Activated naive CD8-positive, alpha-beta T cell treated with anti-CD3 and anti-CD28 coated beads, Interleukin-2, amount 50 U/mL, for 24 hours (primary cell): ENCODE results near the gene SLC27A1.
A peak's percentile ranks its signal among the peaks of the same experiment; 100 is the strongest.

Experiments
- ATAC-seq: fragments of 150-1000 bp; cut with Tn5 transposase; one replicate; pipeline ENCODE4 v1.10.0; 2021
- DNase-seq: peaks from one replicate; pipeline ENCODE4 v3.0.0; 2021
- H3K27ac Mint-ChIP-seq: one replicate; pipeline ENCODE4 v1.8.0; 2021; ENCODE audit warnings: mild to moderate bottlenecking, mixed read lengths
- H3K27me3 Mint-ChIP-seq: one replicate; pipeline ENCODE4 v1.8.0; 2021; ENCODE audit warnings: mixed read lengths
- H3K36me3 Mint-ChIP-seq: one replicate; pipeline ENCODE4 v1.8.0; 2021; ENCODE audit warnings: low read depth, mixed read lengths
- H3K4me1 Mint-ChIP-seq: one replicate; pipeline ENCODE4 v1.8.0; 2021; ENCODE audit warnings: mixed read lengths
- H3K4me3 Mint-ChIP-seq: one replicate; pipeline ENCODE4 v1.8.0; 2021; ENCODE audit warnings: mild to moderate bottlenecking, moderate library complexity, mixed read lengths
- H3K9me3 Mint-ChIP-seq: one replicate; pipeline ENCODE4 v1.8.0; 2021; ENCODE audit warnings: mixed read lengths

The SLC27A1 gene

GRCh38 chr19:17526922-17527321 is 56.6 kb downstream of the SLC27A1 start:
- Mint-ChIP-seq H3K27me3 (no peaks in the 10 kb centered on the region), H3K36me3 (peaks cover 3% of the 10 kb centered on the region), H3K4me3 (peak overlapping the region; percentile 32), H3K4me1 (peaks cover 49% of the 10 kb centered on the region), H3K27ac (no peak overlapping the region), H3K9me3 (peaks cover 5% of the 10 kb centered on the region)
- DNase-seq (peak; percentile 50), ATAC-seq (peak; percentile 41)

GRCh38 chr19:17527326-17527725 is 57.0 kb downstream of the SLC27A1 start:
- Mint-ChIP-seq H3K27ac (no peak overlapping the region), H3K4me1 (peaks cover 49% of the 10 kb centered on the region), H3K36me3 (peaks cover 3% of the 10 kb centered on the region), H3K4me3 (peak overlapping the region; percentile 32), H3K9me3 (peaks cover 5% of the 10 kb centered on the region), H3K27me3 (no peaks in the 10 kb centered on the region)
- ATAC-seq (no peak), DNase-seq (no peak)

DNA sequence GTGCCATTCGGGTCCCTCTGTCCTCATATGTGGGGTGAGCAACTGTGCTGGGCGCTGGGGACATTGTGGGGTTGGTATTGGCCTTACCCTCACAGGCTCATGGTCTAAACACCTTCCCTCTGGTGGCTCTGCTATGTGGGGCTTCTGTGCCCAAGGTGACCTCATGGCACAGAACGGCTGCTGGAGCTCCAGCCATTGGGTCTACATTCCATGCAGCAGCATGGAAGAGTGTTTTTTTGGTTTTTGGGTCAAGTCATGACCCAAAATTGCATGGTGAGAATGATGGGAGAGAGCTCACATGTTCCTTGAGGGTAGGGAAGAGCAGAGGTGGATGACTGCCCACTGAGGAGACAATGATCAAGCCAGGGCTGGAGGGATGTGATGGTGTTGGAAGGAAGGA is 58.3 kb downstream of the SLC27A1 start:
- Mint-ChIP-seq H3K27me3 (no peaks in the 10 kb centered on the region), H3K4me1 (peaks cover 36% of the 10 kb centered on the region), H3K9me3 (peaks cover 5% of the 10 kb centered on the region), H3K4me3 (no peak overlapping the region), H3K27ac (no peak overlapping the region), H3K36me3 (no peaks in the 10 kb centered on the region)
- ATAC-seq, result no peak
- no peak for DNase-seq

DNA sequence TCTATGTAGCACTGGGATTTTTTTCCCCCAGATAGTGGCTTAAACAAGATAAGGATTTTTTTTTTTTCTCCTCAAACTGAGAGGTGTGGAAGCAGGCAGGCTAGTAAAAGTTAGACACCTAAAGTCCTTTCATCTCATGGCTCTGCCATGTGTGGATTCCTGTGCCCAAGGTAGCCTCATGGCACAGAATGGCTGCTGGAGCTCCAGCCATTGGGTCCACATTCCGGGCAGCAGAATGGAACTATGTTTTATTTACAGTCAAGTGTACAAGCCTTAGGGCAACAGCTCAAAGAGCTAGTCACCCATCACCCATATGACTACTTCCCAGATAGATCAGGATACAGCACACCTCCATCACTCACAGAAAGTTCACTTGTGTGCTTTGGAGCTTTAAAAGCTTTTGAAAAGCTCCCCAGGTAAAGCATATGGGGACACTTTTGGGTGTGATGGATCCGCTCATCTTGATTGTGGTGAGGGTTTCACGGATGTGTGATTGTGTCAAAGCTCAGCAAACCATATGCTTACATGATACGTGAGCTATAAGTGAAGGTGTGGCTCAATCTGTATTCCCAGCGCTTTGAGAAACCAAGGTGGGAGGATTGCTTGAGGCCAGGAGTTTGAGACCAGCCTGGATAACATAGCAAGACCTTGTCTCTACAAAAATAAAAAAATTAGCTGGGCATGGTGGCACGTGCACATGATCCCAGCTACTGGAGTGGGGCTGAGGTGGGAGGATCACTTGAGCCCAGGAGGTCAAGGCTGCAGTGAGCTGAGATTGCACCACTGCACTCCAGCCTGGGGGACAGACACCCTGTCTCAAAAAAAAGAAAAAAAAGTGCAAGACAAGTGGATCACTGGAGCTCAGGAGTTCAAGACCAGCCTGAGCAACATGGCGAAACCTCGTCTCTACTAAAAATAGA is 59.2 kb downstream of the SLC27A1 start:
- no peak for DNase-seq
- peaks cover 29% of the 10 kb centered on the region for H3K4me1 Mint-ChIP-seq
- ATAC-seq, result no peak
- H3K27ac Mint-ChIP-seq, result no peak overlapping the region
- peaks cover 5% of the 10 kb centered on the region for H3K9me3 Mint-ChIP-seq
- H3K36me3 Mint-ChIP-seq, result no peaks in the 10 kb centered on the region
- H3K27me3 Mint-ChIP-seq, result no peaks in the 10 kb centered on the region
- H3K4me3 Mint-ChIP-seq, result no peak overlapping the region

DNA sequence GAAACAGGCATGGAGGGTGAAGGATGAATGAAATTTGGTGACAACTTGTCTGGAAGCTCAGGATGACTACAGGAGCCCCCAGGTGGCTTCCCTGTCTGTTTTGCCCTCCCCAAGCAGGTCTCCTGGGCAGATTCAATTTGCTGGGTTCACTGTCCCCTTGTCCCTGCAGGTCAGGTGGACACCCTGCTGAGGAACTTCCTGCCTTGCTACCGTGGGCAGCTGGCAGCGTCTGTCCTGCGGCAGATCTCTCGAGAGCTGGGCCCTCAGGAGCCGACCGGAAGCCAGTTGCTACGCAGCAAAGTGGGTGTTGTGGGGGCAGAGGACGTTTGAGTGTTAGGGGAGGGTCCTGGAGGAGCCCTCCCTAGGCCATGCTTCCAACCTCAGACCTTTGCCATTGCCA is 60.3 kb downstream of the SLC27A1 start:
- no peak overlapping the region for H3K27ac Mint-ChIP-seq
- peaks cover 19% of the 10 kb centered on the region for H3K4me1 Mint-ChIP-seq
- no peak for DNase-seq
- no peak overlapping the region for H3K4me3 Mint-ChIP-seq
- H3K27me3 Mint-ChIP-seq, result no peaks in the 10 kb centered on the region
- H3K9me3 Mint-ChIP-seq, result peaks cover 5% of the 10 kb centered on the region
- no peaks in the 10 kb centered on the region for H3K36me3 Mint-ChIP-seq
- ATAC-seq, result no peak

GRCh38 chr19:17532116-17532515 is 61.8 kb downstream of the SLC27A1 start:
- Mint-ChIP-seq H3K9me3 (peaks cover 5% of the 10 kb centered on the region), H3K4me3 (no peak overlapping the region), H3K27me3 (no peaks in the 10 kb centered on the region), H3K4me1 (peaks cover 6% of the 10 kb centered on the region), H3K36me3 (no peaks in the 10 kb centered on the region), H3K27ac (no peak overlapping the region)
- DNase-seq, result no peak
- ATAC-seq, result no peak

DNA sequence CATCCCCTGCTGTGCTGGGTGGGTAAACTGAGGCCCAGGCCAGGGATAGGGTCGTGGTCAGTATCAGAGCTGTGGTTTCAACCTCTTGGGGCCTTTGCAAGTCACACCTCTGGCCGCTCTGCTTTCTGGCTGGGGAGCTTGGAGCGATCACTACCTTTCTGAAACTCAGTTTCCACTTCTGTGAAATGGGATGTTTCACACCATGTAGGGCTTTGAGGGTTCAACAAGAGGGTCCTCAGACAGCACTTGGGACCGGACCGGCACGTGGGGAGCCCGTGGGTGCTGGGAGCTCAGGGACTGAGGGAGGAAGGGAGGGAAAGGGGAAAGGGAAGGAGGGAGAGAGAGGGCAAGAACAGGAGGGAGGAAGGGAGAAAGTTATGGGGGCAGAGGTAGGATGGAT is 62.2 kb downstream of the SLC27A1 start:
- Mint-ChIP-seq H3K4me1 (peaks cover 6% of the 10 kb centered on the region), H3K27me3 (no peaks in the 10 kb centered on the region), H3K4me3 (no peak overlapping the region), H3K9me3 (peaks cover 5% of the 10 kb centered on the region), H3K36me3 (no peaks in the 10 kb centered on the region), H3K27ac (no peak overlapping the region)
- no peak for DNase-seq
- no peak for ATAC-seq

DNA sequence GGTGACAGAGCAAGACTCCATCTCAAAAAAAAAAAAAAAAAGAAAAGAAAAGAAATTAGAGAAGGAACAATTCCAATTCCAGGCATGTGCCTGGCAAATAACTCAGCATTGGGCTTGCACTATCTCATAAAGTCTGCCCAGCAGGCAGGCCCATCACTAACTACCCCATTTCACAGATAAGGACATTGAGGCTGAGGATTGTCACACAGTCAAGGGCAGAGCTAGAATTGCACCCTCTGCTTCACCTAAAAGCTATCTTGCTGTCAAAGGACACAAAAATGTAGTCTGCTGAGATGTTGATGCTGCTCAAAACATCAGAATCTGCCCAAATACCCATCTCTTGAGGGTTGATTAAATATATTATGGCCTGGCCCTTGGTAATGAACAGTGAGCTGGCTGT is 64.4 kb downstream of the SLC27A1 start:
- peaks cover 4% of the 10 kb centered on the region for H3K27me3 Mint-ChIP-seq
- H3K36me3 Mint-ChIP-seq, result no peaks in the 10 kb centered on the region
- ATAC-seq (no peak), DNase-seq (no peak)
- no peak overlapping the region for H3K27ac Mint-ChIP-seq
- no peaks in the 10 kb centered on the region for H3K9me3 Mint-ChIP-seq
- H3K4me3 Mint-ChIP-seq, result no peak overlapping the region
- H3K4me1 Mint-ChIP-seq, result peaks cover 18% of the 10 kb centered on the region

DNA sequence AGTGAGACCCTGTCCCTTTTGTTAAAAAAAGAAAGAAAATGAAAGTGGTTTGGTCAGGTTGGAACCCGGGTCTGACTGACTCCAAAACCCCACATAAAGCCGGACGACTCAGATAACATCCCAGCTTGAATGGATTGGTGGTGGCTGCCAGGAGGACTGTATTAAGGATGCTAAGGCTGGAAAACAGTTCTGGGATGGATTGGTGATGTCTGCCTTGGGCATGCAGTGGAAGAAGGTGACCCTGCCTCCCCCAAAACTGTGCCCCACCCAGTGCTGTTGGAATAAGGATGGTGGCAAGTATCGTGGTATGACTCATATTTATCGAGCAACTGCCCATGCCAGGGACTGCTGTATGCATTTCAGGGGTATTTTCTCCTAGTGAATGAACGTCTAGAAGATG is 66.6 kb downstream of the SLC27A1 start:
- DNase-seq (no peak), ATAC-seq (no peak)
- no peaks in the 10 kb centered on the region for H3K9me3 Mint-ChIP-seq
- H3K36me3 Mint-ChIP-seq, result no peaks in the 10 kb centered on the region
- no peak overlapping the region for H3K27ac Mint-ChIP-seq
- no peak overlapping the region for H3K4me3 Mint-ChIP-seq
- H3K4me1 Mint-ChIP-seq, result peaks cover 11% of the 10 kb centered on the region
- peaks cover 5% of the 10 kb centered on the region for H3K27me3 Mint-ChIP-seq

GRCh38 chr19:17538684-17539237 is 68.4 kb downstream of the SLC27A1 start:
- Mint-ChIP-seq H3K9me3 (no peaks in the 10 kb centered on the region), H3K4me1 (peaks cover 11% of the 10 kb centered on the region), H3K27ac (no peak overlapping the region), H3K4me3 (peak overlapping the region; percentile 62), H3K27me3 (peaks cover 5% of the 10 kb centered on the region), H3K36me3 (no peaks in the 10 kb centered on the region)
- no peak for DNase-seq
- ATAC-seq, result peak; percentile 12

DNA sequence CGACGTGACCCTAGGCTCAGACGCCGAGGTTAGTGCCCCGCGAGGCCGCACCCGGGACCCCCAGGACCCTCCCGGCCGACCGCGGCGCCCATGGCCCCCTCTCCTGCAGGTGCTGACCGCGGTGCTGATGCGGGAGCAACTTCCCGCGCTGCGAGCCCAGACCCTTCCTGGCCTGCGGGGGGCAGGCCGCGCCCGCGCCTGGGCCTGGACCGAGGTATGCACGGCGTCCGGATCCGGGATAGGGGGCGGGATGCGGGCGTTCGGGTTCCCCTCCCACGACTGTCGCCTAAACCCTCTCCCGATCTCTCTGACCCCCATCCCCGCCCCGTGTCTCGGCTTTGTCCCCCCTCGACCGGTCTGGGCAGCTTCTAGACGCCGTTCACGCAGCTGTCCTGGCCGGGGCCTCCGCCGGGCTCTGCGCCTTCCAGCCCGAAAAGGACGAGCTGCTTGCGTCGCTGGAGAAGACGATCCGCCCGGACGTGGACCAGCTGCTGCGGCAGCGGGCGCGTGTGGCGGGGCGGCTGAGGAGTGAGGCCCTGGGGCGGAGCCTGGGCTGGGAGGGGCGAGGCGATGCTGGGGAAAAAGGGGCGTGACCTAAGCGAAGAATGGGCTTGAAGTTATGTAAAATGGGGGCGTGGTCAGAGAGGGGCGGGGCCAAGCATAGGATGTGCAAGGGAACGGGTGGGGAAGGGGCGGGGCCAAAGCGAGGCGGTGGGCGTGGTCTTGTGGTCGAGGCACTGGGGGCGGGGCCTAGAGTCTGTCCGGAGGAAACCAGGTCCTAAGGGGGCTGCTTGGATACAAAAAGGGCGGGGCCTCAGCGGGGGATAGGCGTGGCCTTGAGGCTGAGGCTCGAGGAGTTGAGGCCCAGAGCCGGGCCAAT is 69.2 kb downstream of the SLC27A1 start:
- Mint-ChIP-seq H3K4me3 (peak overlapping the region; percentile 74), H3K27me3 (peaks cover 5% of the 10 kb centered on the region), H3K27ac (no peak overlapping the region), H3K36me3 (no peaks in the 10 kb centered on the region), H3K4me1 (peaks cover 11% of the 10 kb centered on the region), H3K9me3 (no peaks in the 10 kb centered on the region)
- ATAC-seq, result peak; percentile 85
- DNase-seq, result peak; percentile 98

DNA sequence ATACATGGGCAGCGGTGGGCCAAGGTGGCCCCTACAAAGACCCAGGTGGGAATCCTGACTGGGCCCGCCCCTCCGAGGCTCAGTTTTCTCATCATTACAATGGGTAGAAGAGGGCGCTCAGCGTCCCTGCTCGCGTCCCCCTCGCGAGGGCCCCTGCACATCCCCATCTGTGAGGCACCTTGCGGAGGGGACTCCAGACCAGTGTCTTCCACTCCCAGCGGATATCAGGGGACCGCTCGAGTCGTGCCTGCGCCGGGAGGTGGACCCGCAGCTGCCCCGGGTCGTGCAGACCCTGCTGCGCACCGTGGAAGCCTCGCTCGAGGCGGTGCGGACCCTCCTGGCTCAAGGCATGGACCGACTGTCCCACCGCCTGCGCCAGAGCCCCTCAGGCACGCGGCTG is 69.8 kb downstream of the SLC27A1 start:
- Mint-ChIP-seq H3K27me3 (peaks cover 5% of the 10 kb centered on the region), H3K27ac (no peak overlapping the region), H3K4me3 (no peak overlapping the region), H3K4me1 (peaks cover 11% of the 10 kb centered on the region), H3K36me3 (no peaks in the 10 kb centered on the region), H3K9me3 (no peaks in the 10 kb centered on the region)
- no peak for DNase-seq
- ATAC-seq, result no peak

- no peak overlapping the region for H3K27ac Mint-ChIP-seq
- no peak overlapping the region for H3K4me3 Mint-ChIP-seq
Observed at GRCh38 chr19:17541184-17541759, 70.9 kb downstream of the SLC27A1 start.

DNA sequence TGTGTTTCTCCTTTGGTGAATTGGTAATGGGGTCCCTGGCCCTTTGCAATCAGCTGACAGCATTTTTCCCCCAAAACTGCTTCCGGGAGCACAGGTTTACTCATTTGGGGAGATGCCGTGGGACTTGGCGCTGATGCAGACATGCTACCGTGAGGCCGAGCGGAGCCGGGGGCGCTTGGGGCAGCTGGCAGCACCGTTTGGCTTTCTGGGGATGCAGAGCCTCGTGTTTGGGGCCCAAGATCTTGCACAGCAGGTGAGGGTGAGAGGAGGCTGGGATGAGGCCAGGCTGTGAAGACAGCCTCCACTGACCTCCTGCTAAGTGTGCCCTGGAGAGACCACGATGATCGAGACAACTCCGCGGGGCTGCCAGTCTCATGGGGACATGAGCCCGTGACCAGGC is 71.7 kb downstream of the SLC27A1 start:
- Mint-ChIP-seq H3K9me3 (no peaks in the 10 kb centered on the region), H3K36me3 (no peaks in the 10 kb centered on the region), H3K27me3 (peaks cover 5% of the 10 kb centered on the region), H3K4me3 (no peak overlapping the region), H3K27ac (no peak overlapping the region), H3K4me1 (peaks cover 11% of the 10 kb centered on the region)
- DNase-seq (no peak), ATAC-seq (no peak)

More at GRCh38 chr19:17541184-17541759, 70.9 kb downstream of the SLC27A1 start:
- H3K9me3 Mint-ChIP-seq, result no peaks in the 10 kb centered on the region
- no peaks in the 10 kb centered on the region for H3K36me3 Mint-ChIP-seq
- peaks cover 5% of the 10 kb centered on the region for H3K27me3 Mint-ChIP-seq
- ATAC-seq (no peak), DNase-seq (no peak)
- H3K4me1 Mint-ChIP-seq, result peaks cover 11% of the 10 kb centered on the region
